GM19467 (cell line): ENCODE measurements around the gene NRBF2.

Experiments
- ATAC-seq: cut with Tn5 transposase; IDR thresholded peaks from one replicate; pipeline ENCODE4 v1.9.1; 2021; ENCODE audit warnings: mild to moderate bottlenecking, moderate library complexity; ENCODE audit not compliant: unreplicated experiment

Gene NRBF2

DNA sequence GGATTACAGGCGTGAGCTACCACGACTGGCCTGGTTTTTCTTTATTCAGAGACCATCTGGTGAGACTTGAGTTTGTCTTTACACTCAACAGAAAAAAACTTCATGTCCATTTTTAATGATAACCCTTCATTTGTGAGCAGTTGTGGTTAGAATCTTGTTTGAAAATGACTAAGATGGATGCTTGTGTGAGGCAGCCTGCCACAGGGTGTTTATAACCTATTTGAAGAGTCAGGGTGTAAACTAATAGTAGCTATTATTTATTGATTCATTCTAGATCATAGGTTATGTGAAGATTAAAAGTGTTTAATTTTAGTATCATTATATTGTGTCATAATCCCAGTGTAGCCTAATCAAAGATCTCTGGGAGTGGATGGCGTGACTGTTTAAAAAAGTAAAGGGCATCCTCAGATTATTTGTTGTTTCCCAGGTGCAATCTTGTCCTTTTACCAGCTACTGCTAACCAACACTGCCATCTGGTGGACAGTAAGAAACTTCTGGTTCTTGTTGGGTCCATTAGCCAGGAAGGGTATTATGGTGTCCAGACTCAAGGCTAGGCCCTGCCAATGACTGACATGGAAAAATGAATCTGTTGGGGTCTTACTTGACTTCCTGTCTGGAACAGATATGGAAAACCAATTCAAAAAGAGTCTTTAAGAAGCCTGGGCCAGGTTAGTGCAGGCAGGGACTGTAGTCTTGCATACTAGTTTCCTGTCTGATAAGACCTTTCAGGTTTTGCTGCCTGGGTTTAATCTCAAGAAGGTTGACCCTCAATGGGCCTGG is 24.9 kb downstream of the NRBF2 start:
- peak; percentile 61 for ATAC-seq

DNA sequence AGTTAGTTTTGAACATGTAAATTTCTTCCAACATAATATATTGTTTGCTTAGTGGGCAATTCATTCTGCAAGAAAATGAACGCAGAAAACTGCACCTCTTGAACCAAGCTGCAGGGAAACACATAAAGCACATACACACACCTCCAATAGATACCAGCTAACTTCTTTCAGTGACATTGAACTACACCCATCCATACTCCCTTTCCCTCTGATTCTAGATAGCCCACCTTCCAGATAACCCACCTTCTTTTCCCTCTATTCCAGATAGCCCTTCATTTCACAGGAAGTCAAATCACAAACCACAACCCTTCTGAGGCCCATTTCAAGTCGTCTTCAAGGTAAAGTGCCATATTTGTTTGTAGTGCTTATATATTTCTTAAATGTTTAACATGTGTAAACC is 28.5 kb downstream of the NRBF2 start:
- ATAC-seq: no peak

DNA sequence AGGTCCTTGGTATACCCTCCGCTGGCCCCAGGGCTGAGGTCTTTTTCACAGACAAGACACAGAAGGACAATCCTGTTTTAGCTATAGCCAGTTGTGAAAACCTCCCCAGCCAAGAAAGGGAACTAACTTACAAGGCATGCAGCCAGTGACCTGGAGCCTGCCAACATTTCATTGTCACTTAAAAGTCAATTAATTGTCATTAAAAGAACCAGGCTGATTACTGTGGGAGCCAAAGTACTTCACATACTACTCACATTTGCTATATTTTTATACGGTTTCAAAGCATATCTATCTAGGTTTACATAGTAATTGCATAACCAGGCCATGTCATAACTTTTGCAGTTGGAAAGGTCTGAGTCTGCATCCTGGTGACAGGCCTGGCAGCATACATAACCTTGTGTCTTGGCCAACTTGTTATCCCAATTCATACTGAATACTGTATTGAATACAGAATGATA is 31.1 kb downstream of the NRBF2 start:
- ATAC-seq: no peak

DNA sequence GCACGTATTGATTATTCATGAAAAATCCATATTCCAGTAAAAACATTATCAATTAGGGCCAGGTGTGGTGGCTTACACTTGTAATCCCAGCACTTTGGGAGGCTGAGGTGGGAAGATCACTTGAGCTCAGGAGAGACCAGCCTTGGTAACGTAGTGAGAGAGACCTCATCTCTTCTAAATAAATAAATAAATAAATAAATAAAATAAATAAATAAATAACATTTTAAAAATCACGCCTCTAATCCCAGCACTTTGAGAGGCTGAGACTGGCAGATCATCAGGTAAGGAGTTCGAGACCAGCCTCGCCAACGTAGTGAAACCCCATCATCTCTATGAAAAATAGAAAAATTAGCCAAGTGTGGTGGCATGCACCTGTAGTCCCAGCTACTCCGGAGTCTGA is 32.1 kb downstream of the NRBF2 start:
- ATAC-seq: no peak

DNA sequence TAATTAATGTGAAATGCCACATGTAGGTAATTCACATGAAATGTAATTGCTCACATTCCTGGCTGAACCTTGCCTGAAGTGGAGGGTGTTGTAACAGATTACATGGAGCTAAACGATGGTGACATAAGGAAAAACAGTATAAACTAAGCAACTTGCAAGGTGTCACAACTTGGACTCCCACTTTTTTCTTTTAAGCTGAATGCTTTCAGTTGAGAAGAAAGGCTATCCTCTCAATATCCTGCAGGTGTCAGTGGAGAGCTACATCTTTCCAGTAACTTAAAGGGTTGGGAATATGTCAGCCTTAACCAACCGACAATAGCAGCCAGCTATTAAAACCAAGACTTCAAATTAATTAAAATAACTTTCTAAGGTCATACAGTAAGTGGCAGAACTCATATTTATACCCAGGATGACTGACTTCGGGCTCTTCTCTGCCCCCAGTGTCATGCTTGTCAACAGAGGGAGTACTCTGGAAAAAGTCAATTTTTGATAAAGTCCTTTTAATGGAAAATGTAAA is 33.7 kb downstream of the NRBF2 start:
- no peak for ATAC-seq

DNA sequence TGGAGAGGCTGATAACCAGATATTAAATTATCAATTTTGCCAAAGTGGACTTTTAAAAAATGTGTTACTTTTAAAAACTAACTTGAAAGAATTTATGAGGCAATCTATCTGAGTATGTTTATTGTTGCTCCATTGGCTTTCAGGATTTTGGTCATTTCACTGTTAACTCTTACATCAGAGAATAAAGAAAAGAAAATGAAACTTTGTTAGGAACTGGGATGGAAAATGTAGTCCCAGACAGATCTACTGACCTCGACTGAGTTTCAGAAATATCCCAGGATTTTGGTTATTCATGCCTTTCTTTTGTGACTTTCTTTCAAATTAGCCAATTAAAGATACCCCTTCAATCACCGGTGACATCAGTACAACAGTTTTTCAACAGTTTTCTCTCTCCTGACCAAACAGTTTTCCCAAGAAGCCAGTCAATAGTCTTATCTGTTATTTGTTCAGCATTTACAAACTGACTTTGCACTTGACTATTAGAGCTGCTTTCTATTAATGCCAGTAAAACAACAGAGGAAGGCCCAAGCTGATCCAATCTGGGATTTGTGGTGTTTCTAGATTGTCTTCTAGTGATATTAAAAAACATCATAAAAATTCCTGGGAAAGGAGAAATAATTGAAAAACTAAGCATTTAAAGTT is 35.8 kb downstream of the NRBF2 start:
- ATAC-seq: no peak

DNA sequence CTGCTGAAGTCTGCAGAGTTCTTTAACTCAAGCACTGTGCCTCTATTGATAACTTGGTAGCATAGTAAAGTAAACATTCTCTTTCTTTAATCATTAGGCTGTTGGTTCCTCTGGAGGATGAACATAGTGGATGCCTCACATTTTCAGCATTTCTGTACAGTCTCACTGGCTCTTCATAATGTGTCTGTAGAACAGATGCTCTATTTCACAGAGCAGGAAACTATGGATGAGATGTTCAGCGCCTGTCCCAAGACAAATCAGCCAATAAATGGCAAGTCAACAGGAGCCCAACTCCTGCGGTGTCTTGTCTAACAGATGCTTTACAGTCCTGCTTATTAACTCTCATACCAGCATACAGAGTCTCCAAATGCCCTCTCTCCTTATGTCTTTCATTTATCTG is 36.5 kb downstream of the NRBF2 start:
- no peak for ATAC-seq

DNA sequence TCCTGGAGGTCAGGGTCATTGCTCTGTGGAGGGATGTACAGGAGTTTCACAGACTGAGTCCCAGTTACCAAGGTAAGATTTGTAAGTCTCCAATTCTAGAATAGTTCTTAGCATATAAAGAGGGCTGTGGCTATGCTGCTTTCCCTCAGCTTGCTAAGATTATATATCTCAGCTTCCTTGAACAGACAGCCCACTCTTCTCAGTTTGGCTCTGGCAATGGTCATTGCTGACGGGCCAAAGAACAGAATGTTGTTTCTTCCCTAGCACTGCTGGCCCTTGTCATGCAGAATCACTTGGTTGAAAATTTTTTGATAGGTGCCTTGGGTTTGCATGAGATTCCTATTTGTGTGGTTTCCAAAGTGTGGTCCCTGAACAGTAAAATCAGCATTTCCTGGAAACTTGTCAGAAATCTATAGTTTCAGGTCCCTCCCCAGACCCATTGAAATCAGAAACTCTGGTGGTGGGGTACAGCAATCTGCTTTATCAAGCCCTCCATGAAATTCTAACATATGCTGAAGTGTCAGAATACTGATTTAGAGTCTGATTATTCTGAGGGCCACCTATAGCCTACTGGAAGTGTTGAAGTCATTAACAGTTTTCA is 38.2 kb downstream of the NRBF2 start:
- ATAC-seq: no peak

DNA sequence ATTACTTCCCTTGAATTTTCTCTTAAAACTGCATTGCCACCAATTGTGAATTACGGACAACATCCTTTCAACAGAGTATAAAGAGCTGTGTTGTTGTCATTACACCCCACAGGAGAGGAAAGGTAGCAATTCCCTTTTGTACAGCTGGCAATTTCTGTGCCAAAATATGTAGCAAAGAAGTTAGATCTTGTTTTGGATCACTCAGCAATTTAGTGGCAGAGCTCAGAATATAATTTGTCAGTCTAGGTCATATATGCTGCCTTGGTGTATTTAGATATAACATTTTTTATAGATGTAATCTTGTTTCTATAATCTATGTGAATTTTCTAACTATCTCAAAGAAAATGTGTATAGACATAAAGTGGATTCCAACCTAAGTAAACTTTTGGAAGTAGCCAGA is 38.8 kb downstream of the NRBF2 start:
- no peak for ATAC-seq

DNA sequence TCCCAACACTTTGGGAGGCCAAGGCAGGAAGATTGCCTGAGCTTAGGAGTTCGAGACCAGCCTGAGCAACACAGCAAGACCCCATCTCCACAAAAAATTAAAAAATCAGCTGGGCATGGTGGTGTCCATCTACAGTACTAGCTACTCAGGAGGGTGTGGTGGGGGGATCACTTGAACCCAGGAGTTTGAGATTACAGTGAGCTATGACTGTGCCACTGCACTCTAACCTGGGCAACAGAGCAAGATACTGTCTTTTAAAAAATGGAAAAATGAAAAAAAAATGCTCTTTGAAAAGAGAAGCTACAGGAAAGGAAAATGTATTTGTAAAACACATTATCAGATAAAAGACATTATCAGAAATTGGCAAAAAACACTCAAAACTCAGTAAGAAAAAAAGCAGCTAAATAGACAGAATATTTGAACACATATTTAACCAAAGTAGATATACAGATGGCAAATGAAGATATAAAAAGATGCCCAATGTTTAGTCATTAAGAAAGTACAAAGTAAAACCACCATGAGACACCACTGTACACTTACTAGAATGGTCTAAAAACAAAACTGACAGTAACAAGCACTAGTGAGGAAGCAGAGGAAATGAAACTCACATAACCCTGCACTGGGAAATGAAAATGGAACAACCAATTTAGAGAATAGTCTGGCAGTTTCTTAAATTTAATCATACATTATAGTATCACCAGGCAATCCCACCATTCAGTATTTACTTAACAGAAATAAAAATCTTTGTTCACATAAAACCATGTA is 40.5 kb downstream of the NRBF2 start:
- peak; percentile 99 for ATAC-seq

DNA sequence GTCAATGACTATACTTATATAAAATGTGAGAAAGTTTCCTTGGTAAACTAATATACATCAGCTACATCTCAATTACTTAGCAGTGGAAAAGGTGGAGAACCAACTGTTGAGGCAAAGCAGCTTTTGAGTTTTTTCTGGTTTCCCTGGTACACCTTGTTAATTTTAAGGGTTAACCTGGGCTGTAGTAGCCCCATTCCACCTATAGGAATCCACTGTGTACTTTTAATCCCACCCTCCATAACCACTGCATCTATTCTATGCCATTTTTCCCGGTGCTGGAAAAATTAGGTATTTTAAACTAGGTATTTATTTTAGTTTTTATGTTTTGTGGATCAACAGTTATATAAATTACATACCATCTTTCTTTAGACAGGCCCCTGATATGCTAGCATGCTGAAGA is 42.4 kb downstream of the NRBF2 start:
- ATAC-seq: no peak

DNA sequence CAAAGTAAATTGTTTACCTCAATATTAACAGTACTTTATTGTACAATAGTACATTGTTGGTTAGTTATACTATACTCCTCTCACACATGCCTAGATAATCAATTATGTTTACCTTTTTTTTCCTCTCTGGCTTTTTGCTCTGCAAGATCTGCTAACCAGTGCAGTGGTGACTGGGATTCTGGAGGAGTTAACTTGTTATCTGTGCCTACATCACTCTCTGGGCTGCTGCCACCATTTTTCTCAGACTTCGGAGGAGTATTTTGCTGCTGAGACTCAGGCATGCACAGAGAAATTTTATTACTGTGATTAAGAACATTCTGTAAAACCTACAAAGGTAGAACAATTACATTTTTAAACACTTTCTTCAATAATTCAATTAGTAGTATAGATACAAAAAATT is 59.7 kb downstream of the NRBF2 start:
- ATAC-seq: no peak

DNA sequence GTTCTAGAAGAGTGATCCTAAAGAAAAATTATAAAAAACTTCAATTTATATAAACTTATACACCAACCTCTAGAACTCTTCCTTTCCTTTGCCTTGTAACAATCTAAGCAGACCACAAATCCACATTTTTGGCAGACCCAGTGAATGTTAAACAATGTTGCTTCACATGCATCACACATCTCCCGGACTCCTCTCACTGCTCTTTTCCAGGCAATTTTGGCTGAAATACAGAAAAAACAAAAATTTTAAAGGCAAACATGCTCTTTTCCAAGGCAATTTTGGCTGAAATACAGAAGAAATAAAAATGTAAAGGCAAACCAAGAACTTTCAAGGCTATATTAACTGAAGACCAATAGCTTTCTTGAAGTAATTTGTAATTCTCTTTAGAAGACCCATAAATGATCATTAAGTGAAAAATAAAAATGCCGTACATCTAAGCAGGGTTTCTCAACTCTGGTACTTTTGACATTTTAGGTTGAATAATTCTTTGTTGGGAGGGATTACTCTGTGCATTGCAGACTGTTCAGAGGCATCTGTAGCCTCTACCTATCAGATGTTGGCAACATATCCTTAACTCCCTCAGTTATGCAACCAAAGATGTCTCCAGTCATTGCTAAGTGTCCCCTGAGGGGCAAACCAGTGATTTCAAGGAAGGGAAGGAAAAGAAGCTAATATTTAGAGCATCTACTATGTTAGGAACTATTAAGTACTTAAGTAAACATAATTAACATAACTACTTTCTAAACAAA is 64.4 kb downstream of the NRBF2 start:
- ATAC-seq: no peak

DNA sequence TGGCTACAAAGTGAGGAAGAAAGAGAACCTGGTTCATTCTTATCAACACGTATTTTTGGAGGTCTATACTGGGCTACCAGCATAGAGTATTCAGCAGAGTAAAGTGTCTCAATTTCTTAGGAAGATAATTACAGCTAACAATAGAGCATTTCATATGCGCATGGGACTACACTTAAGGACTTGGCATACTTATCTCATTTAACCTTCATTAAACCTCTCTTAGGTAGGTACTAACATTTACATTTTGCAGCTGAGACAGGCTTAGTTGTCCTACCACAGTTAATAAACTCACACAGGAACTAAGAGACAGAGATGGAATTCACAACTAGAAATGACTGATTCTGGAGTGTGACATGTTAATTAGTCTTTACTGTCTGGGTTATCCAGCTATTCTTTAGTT is 66.6 kb downstream of the NRBF2 start:
- ATAC-seq: no peak

DNA sequence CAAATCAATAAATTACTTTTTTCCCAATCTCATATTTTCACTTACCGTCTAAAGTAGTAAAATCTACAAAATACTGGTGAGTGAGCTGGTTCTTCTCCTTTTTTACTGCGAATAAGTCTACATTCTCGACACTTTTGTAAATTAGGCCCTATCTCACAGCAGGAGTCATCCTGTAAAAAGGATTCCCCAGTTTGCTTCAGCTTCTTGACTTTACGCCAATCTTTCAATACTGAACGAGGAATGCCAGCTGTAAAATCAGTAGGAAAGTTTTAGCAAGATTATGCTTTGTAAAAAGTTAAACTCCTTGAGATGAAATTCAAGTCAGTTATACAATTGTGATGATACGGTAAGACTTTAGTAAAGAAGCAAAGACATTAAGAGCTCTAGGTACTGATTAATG is 67.3 kb downstream of the NRBF2 start:
- no peak for ATAC-seq

DNA sequence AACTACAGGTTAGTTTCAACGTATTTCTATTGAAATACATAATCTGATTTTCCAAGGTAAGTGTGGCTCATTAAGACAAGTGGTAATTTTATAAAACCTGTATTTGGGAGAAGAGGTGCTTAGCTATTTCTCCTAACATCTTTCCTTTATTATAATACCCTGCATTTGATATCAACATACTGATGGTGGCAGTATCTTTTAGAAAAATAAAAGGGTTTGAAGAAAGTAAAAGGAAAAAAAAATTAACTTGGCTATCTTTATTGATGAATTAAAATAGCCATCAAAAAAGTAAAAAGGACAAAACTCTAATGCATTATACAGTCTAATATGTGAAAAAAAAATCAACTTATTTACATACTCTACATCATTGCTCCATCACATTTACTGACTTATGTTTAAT is 68.0 kb downstream of the NRBF2 start:
- no peak for ATAC-seq
